ENCODE results near the gene ZNF93. TPM values are rescaled to one million over a fixed set of nuclear protein-coding genes. Genes with fewer than 3 reads are reported as not detected.
A peak's percentile ranks its signal among the peaks of the same experiment; 100 is the strongest.
"Not testable (repeated sequence)": the region's sequence is repeated elsewhere in the genome, so short reads cannot be mapped to it uniquely, and the experiment has no call there.

ZNF93 gene
- total RNA-seq, 1 donor from 2014 or later, result 14.9 TPM

GRCh38 chr19:19884583-19884982, 16.2 kb upstream of the ZNF93 start:
- ATAC-seq (ENCODE audit: low read depth) (no peak), DNase-seq (no peak)
- TF ChIP-seq CTCF (IDR thresholded peaks at IDR 0.05), result no peak
- intact Hi-C loops (cut with micrococcal nuclease), result no loop called here
- Mint-ChIP-seq H3K4me1 (no peaks in the 10 kb centered on the region), H3K4me3 (no peak overlapping the region), H3K27me3 (no peaks in the 10 kb centered on the region), H3K27ac (no peak overlapping the region), H3K36me3 (ENCODE audit: low read depth) (peaks cover 72% of the 10 kb centered on the region), H3K9me3 (peaks cover 13% of the 10 kb centered on the region)
- ChIA-PET CTCF (no interaction called here), POLR2A (no interaction called here)

GRCh38 chr19:19892055-19892941, 8.4 kb upstream of the ZNF93 start:
- H3K4me3 Mint-ChIP-seq; CTCF ChIA-PET; ATAC-seq (ENCODE audit: low read depth); H3K27me3 Mint-ChIP-seq; DNase-seq; intact Hi-C loops (cut with micrococcal nuclease); H3K4me1 Mint-ChIP-seq; H3K27ac Mint-ChIP-seq; POLR2A ChIA-PET: not testable (repeated sequence)
- Mint-ChIP-seq H3K36me3 (ENCODE audit: low read depth) (peaks cover 49% of the 10 kb centered on the region), H3K9me3 (peaks cover 26% of the 10 kb centered on the region)

- H3K9me3 Mint-ChIP-seq, result peaks cover 17% of the 10 kb centered on the region
- peak overlapping the region; percentile 98 for H3K4me3 Mint-ChIP-seq
- H3K27me3 Mint-ChIP-seq, result no peaks in the 10 kb centered on the region
- ChIA-PET CTCF (no interaction called here), POLR2A (interaction anchor here (0.6 to 3.7 kb wide), 22 partner anchors 12 to 1123 kb away, joined by 3 to 48 read pairs (median 5); partner anchors contain the start of genes ATP13A1, GATAD2A, LPAR2 and ZNF101)
- DNase-seq, result no peak
- TF ChIP-seq CTCF (IDR thresholded peaks at IDR 0.05), result no peak
- peak overlapping the region; percentile 91 for H3K27ac Mint-ChIP-seq
- H3K4me1 Mint-ChIP-seq, result peaks cover 29% of the 10 kb centered on the region
- peaks cover 19% of the 10 kb centered on the region for H3K36me3 Mint-ChIP-seq (ENCODE audit: low read depth)
- peak; percentile 15 for ATAC-seq (ENCODE audit: low read depth)
- intact Hi-C loops (cut with micrococcal nuclease), result loop anchor here (1.0 to 2.0 kb wide), 6 partner anchors 34 to 281 kb away; partner anchors contain the start of genes PBX4, ZNF101, ZNF14 and ZNF506
Measured at GRCh38 chr19:19900139-19900728, 512 bp upstream of the ZNF93 start.

GRCh38 chr19:19907551-19907950, 6.8 kb downstream of the ZNF93 start:
- CTCF ChIA-PET; intact Hi-C loops (cut with micrococcal nuclease); DNase-seq; H3K27ac Mint-ChIP-seq; ATAC-seq (ENCODE audit: low read depth); H3K27me3 Mint-ChIP-seq; POLR2A ChIA-PET; H3K9me3 Mint-ChIP-seq; H3K4me3 Mint-ChIP-seq: not testable (repeated sequence)
- H3K36me3 Mint-ChIP-seq (ENCODE audit: low read depth), result peaks cover 24% of the 10 kb centered on the region
- H3K4me1 Mint-ChIP-seq, result peaks cover 36% of the 10 kb centered on the region

GRCh38 chr19:19909654-19910053, 8.9 kb downstream of the ZNF93 start:
- Mint-ChIP-seq H3K4me1 (peaks cover 27% of the 10 kb centered on the region), H3K27ac (no peak overlapping the region), H3K9me3 (peaks cover 2% of the 10 kb centered on the region), H3K4me3 (no peak overlapping the region), H3K27me3 (no peaks in the 10 kb centered on the region), H3K36me3 (ENCODE audit: low read depth) (peaks cover 27% of the 10 kb centered on the region)
- intact Hi-C loops (cut with micrococcal nuclease), result no loop called here
- no peak for ATAC-seq (ENCODE audit: low read depth)
- no peak for DNase-seq
- no peak for TF ChIP-seq CTCF (IDR thresholded peaks at IDR 0.05)
- ChIA-PET POLR2A (no interaction called here), CTCF (no interaction called here)

GRCh38 chr19:19911150-19911549, 10.4 kb downstream of the ZNF93 start:
- DNase-seq (no peak), ATAC-seq (ENCODE audit: low read depth) (no peak)
- Mint-ChIP-seq H3K4me1 (peaks cover 13% of the 10 kb centered on the region), H3K36me3 (ENCODE audit: low read depth) (peaks cover 23% of the 10 kb centered on the region), H3K27me3 (no peaks in the 10 kb centered on the region), H3K4me3 (no peak overlapping the region), H3K9me3 (peaks cover 2% of the 10 kb centered on the region), H3K27ac (no peak overlapping the region)
- POLR2A ChIA-PET, result interaction anchor here (1.9 kb wide), 1 partner anchor 10 kb away, joined by 9 read pairs; the partner anchor contains the start of gene ZNF93
- CTCF ChIA-PET, result no interaction called here
- intact Hi-C loops (cut with micrococcal nuclease), result no loop called here
- no peak for TF ChIP-seq CTCF (IDR thresholded peaks at IDR 0.05)

Measured in activated B cell treated with CpG ODN at 0.5 μM for 24 hours (primary cell).